Neural cell (in vitro differentiated cells): ENCODE data around the gene CD58. TPM values are rescaled to one million over a fixed set of nuclear protein-coding genes. Genes with fewer than 3 reads are reported as not detected.

ENCODE experiments used
- H2AFZ ChIP-seq: fragments of 200-600, 300-800 bp; sonication (generic), shearing (Covaris generic); 2 replicates; pipeline ENCODE4 v1.6.0; 2014; ENCODE audit warnings: low read depth, mild to moderate bottlenecking, antibody characterized with exemption, low read length, moderate library complexity
- H3F3A ChIP-seq: fragments of 200-600 bp; shearing (Covaris generic); 2 replicates; pipeline ENCODE4 v1.6.1; 2016; ENCODE audit warnings: mild to moderate bottlenecking, moderate library complexity, mixed read lengths, antibody characterized with exemption, low read length; ENCODE audit not compliant: insufficient read depth, poor library complexity, severe bottlenecking
- H3K27ac ChIP-seq: fragments of 200-600, 300-800 bp; sonication (generic), shearing (Covaris generic); 2 replicates; pipeline ENCODE4 v1.5.1; 2014; ENCODE audit warnings: mild to moderate bottlenecking, low read length, moderate library complexity
- H3K27me3 ChIP-seq: fragments of 300-800, 200-600 bp; sonication (generic), shearing (Covaris generic); 2 replicates; pipeline ENCODE4 v1.6.0; 2014; ENCODE audit warnings: mild to moderate bottlenecking, low read depth, low read length, moderate library complexity; ENCODE audit not compliant: insufficient read depth
- H3K36me3 ChIP-seq: fragments of 300-800, 200-600 bp; sonication (generic), shearing (Covaris generic); 2 replicates; pipeline ENCODE4 v1.5.1; 2014; ENCODE audit warnings: mild to moderate bottlenecking, antibody characterized with exemption, low read length, moderate library complexity; ENCODE audit not compliant: insufficient read depth
- H3K4me2 ChIP-seq: fragments of 300-800, 200-600 bp; sonication (generic), shearing (Covaris generic); 2 replicates; pipeline ENCODE4 v1.6.0; 2014; ENCODE audit warnings: mild to moderate bottlenecking, low read length
- H3K4me3 ChIP-seq: fragments of 300-800, 200-600 bp; sonication (generic), shearing (Covaris generic); 2 replicates; pipeline ENCODE4 v1.5.1; 2014; ENCODE audit warnings: mild to moderate bottlenecking, low read length, moderate library complexity
- H3K79me2 ChIP-seq: fragments of 200-600 bp; shearing (Covaris generic); replicated peaks from 2 replicates; pipeline ENCODE4 v1.6.0; 2014; ENCODE audit warnings: mild to moderate bottlenecking, low read length, moderate library complexity; ENCODE audit not compliant: insufficient read depth
- H3K9ac ChIP-seq: fragments of 300-800, 200-600 bp; sonication (generic), shearing (Covaris generic); 2 replicates; pipeline ENCODE4 v1.6.1; 2016; ENCODE audit warnings: mild to moderate bottlenecking, low read length, mixed read lengths
- H3K9me2 ChIP-seq: fragments of 200-600 bp; shearing (Covaris generic); 2 replicates; pipeline ENCODE4 v1.6.1; 2016; ENCODE audit warnings: mild to moderate bottlenecking, low read length, mixed read lengths; ENCODE audit not compliant: insufficient read depth
- H3K9me3 ChIP-seq: fragments of 200-600, 300-800 bp; sonication (generic), shearing (Covaris generic); 2 replicates; pipeline ENCODE4 v1.6.1; 2016; ENCODE audit warnings: mild to moderate bottlenecking, mixed run types, low read length, moderate library complexity, mixed read lengths
- H4K20me1 ChIP-seq: fragments of 200-600 bp; shearing (Covaris generic); 2 replicates; pipeline ENCODE4 v1.6.1; 2016; ENCODE audit warnings: mild to moderate bottlenecking, mixed run types; ENCODE audit not compliant: insufficient read depth
- CTCF ChIP-seq: fragments of 450-650 bp; IDR thresholded peaks from 2 replicates; pipeline ENCODE4 v1.5.1; 2014; ENCODE audit warnings: antibody characterized with exemption, mild to moderate bottlenecking, moderate library complexity; ENCODE audit not compliant: poor library complexity, severe bottlenecking
- EP300 ChIP-seq: fragments of 450-650 bp; conservative IDR thresholded peaks from 2 replicates; pipeline ENCODE4 v1.6.1; 2014; ENCODE audit warnings: antibody characterized with exemption, mild to moderate bottlenecking, moderate library complexity; ENCODE audit not compliant: poor library complexity, severe bottlenecking
- EZH2 ChIP-seq: fragments of 200-600, 300-800 bp; shearing (Covaris generic), sonication (generic); IDR thresholded peaks from 2 replicates; pipeline ENCODE4 v1.6.1; 2014; ENCODE audit warnings: antibody characterized with exemption, low read length, borderline replicate concordance, mild to moderate bottlenecking; ENCODE audit not compliant: insufficient read depth, poor library complexity, severe bottlenecking
- MXI1 ChIP-seq: fragments of 450-650 bp; conservative IDR thresholded peaks from 2 replicates; pipeline ENCODE4 v1.6.1; 2014; ENCODE audit warnings: antibody characterized with exemption, mild to moderate bottlenecking; ENCODE audit not compliant: poor library complexity, severe bottlenecking
- POLR2AphosphoS5 ChIP-seq: IDR thresholded peaks from 2 replicates; pipeline ENCODE4 v1.6.1; 2012
- RAD21 ChIP-seq: fragments of 450-650 bp; conservative IDR thresholded peaks from 2 replicates; pipeline ENCODE4 v1.6.1; 2014; ENCODE audit warnings: antibody characterized with exemption, mild to moderate bottlenecking, moderate library complexity
- REST ChIP-seq: IDR thresholded peaks from 2 replicates; pipeline ENCODE4 v1.6.1; 2012; ENCODE audit warnings: borderline replicate concordance
- SMC3 ChIP-seq: fragments of 450-650 bp; conservative IDR thresholded peaks from 2 replicates; pipeline ENCODE4 v1.6.1; 2014; ENCODE audit warnings: antibody characterized with exemption, mild to moderate bottlenecking, moderate library complexity; ENCODE audit not compliant: poor library complexity
- TAF1 ChIP-seq: IDR thresholded peaks from 2 replicates; pipeline ENCODE4 v1.6.1; 2012; ENCODE audit warnings: low read depth
- polyA plus RNA-seq: library from polyadenylated mRNA; depleted of rRNA; stranded (reverse); fragments of >200 nt; gene quantifications from 2 replicates; pipeline ENCODE4 v1.2.3, GENCODE V29; 2014

Gene CD58
- polyA plus RNA-seq, 1 donor from 2014 or later, result 1.8 TPM

- Histone ChIP-seq H3K9me2 (no peaks in the 10 kb centered on the region), H3K4me3 (no peak overlapping the region), H3K9ac (no peak overlapping the region), H3K27me3 (no peaks in the 10 kb centered on the region), H4K20me1 (no peaks in the 10 kb centered on the region), H3K79me2 (no peaks in the 10 kb centered on the region), H3K36me3 (no peaks in the 10 kb centered on the region), H2AFZ (no peak overlapping the region), H3K9me3 (no peaks in the 10 kb centered on the region), H3K27ac (no peak overlapping the region), H3F3A (no peaks in the 10 kb centered on the region), H3K4me2 (no peak overlapping the region)
- TF ChIP-seq EZH2 (no peak), SMC3 (no peak), CTCF (no peak), POLR2AphosphoS5 (no peak), RAD21 (no peak), EP300 (no peak), REST (no peak), MXI1 (no peak), TAF1 (no peak)
Measured at GRCh38 chr1:116494745-116495144, 76.1 kb downstream of the CD58 start.

GRCh38 chr1:116494353-116494692 lies 76.5 kb downstream of the CD58 start:
- Histone ChIP-seq H2AFZ (no peak overlapping the region), H3K79me2 (no peaks in the 10 kb centered on the region), H3K4me3 (no peak overlapping the region), H4K20me1 (no peaks in the 10 kb centered on the region), H3K27me3 (no peaks in the 10 kb centered on the region), H3K9ac (no peak overlapping the region), H3K27ac (no peak overlapping the region), H3F3A (no peaks in the 10 kb centered on the region), H3K9me3 (no peaks in the 10 kb centered on the region), H3K4me2 (no peak overlapping the region), H3K9me2 (no peaks in the 10 kb centered on the region), H3K36me3 (no peaks in the 10 kb centered on the region)
- TF ChIP-seq REST, result no peak
- no peak for TF ChIP-seq POLR2AphosphoS5
- TF ChIP-seq MXI1, result no peak
- no peak for TF ChIP-seq TAF1
- no peak for TF ChIP-seq EZH2
- no peak for TF ChIP-seq SMC3
- TF ChIP-seq EP300, result no peak
- no peak for TF ChIP-seq CTCF
- TF ChIP-seq RAD21, result no peak
